H9 (cell line): Measurements from ENCODE around the gene PARD3. TPM values are rescaled to one million over a fixed set of nuclear protein-coding genes. Genes with fewer than 3 reads are reported as not detected.
A peak's percentile ranks its signal among the peaks of the same experiment; 100 is the strongest.

Experiments
- DNase-seq: peaks from one replicate; pipeline ENCODE4 v3.0.0-alpha.2; 2017
- H2AFZ ChIP-seq: one replicate; pipeline ENCODE4 v1.6.1; 2013; ENCODE audit warnings: mild to moderate bottlenecking, low read length, control low read depth, moderate library complexity
- H2AK5ac ChIP-seq: 2 replicates; pipeline ENCODE4 v1.6.1; 2013; ENCODE audit warnings: low read length, control low read depth, mixed read lengths; ENCODE audit not compliant: insufficient read length
- H2BK120ac ChIP-seq: one replicate; pipeline ENCODE4 v1.6.1; 2013; ENCODE audit warnings: low read depth, mild to moderate bottlenecking, low read length, control low read depth, inconsistent platforms; ENCODE audit not compliant: poor library complexity, severe bottlenecking
- H2BK12ac ChIP-seq: 2 replicates; pipeline ENCODE4 v1.6.1; 2013; ENCODE audit warnings: low read length, control low read depth, mixed read lengths, low read depth; ENCODE audit not compliant: insufficient read length
- H2BK15ac ChIP-seq: 2 replicates; pipeline ENCODE4 v1.6.1; 2013; ENCODE audit warnings: low read depth, low read length, control low read depth
- H2BK20ac ChIP-seq: one replicate; pipeline ENCODE4 v1.6.1; 2013; ENCODE audit warnings: low read depth, mild to moderate bottlenecking, low read length, control low read depth, inconsistent platforms; ENCODE audit not compliant: poor library complexity, severe bottlenecking
- H2BK5ac ChIP-seq: 2 replicates; pipeline ENCODE4 v1.6.1; 2013; ENCODE audit warnings: low read length, control low read depth, mixed read lengths; ENCODE audit not compliant: insufficient read length
- H3K14ac ChIP-seq: 2 replicates; pipeline ENCODE4 v1.6.1; 2013; ENCODE audit warnings: low read length, control low read depth; ENCODE audit not compliant: insufficient read depth
- H3K18ac ChIP-seq: 2 replicates; pipeline ENCODE4 v1.6.1; 2013; ENCODE audit warnings: low read depth, mild to moderate bottlenecking, mixed read lengths, low read length, control low read depth; ENCODE audit not compliant: insufficient read length
- H3K23ac ChIP-seq: 2 replicates; pipeline ENCODE4 v1.6.1; 2013; ENCODE audit warnings: low read length, control low read depth, mixed read lengths, low read depth; ENCODE audit not compliant: insufficient read length
- H3K23me2 ChIP-seq: 2 replicates; pipeline ENCODE4 v1.6.1; 2013; ENCODE audit warnings: low read depth, mild to moderate bottlenecking, mixed read lengths, low read length, control low read depth; ENCODE audit not compliant: insufficient read length, poor library complexity, severe bottlenecking
- H3K27ac ChIP-seq: 2 replicates; pipeline ENCODE4 v1.5.1; 2013; ENCODE audit warnings: low read length, control low read depth, mixed read lengths, low read depth; ENCODE audit not compliant: insufficient read length
- H3K27me3 ChIP-seq: 2 replicates; pipeline ENCODE4 v1.6.1; 2013; ENCODE audit warnings: low read length, control low read depth, inconsistent platforms; ENCODE audit not compliant: insufficient read depth
- H3K4ac ChIP-seq: 2 replicates; pipeline ENCODE4 v1.6.1; 2013; ENCODE audit warnings: low read depth, mild to moderate bottlenecking, control low read depth, inconsistent platforms, low read length, moderate library complexity
- H3K4me1 ChIP-seq: 2 replicates; pipeline ENCODE4 v1.6.1; 2013; ENCODE audit warnings: low read length, control low read depth, inconsistent platforms; ENCODE audit not compliant: insufficient read depth
- H3K4me2 ChIP-seq: 2 replicates; pipeline ENCODE4 v1.6.1; 2013; ENCODE audit warnings: low read length, control low read depth, mixed read lengths; ENCODE audit not compliant: insufficient read length, insufficient read depth
- H3K56ac ChIP-seq: 2 replicates; pipeline ENCODE4 v1.6.1; 2013; ENCODE audit warnings: low read depth, mild to moderate bottlenecking, mixed read lengths, low read length, control low read depth; ENCODE audit not compliant: insufficient read length
- H3K79me1 ChIP-seq: 2 replicates; pipeline ENCODE4 v1.6.1; 2013; ENCODE audit warnings: low read depth, mild to moderate bottlenecking, moderate library complexity, low read length, control low read depth, inconsistent platforms; ENCODE audit not compliant: insufficient read depth, poor library complexity, severe bottlenecking
- H3K79me2 ChIP-seq: 2 replicates; pipeline ENCODE4 v1.6.1; 2013; ENCODE audit warnings: low read length, control low read depth, inconsistent platforms; ENCODE audit not compliant: insufficient read depth
- H3K9ac ChIP-seq: 2 replicates; pipeline ENCODE4 v1.6.1; 2013; ENCODE audit warnings: low read length, control low read depth, mixed read lengths; ENCODE audit not compliant: insufficient read length; ENCODE audit errors: extremely low read depth
- H3K9me3 ChIP-seq: one replicate; pipeline ENCODE4 v1.6.1; 2013; ENCODE audit warnings: low read depth, low read length, inconsistent platforms; ENCODE audit not compliant: control insufficient read depth
- H3T11ph ChIP-seq: one replicate; pipeline ENCODE4 v1.6.1; 2013; ENCODE audit warnings: mild to moderate bottlenecking, low read length, control low read depth, inconsistent platforms
- H4K20me1 ChIP-seq: one replicate; pipeline ENCODE4 v1.6.1; 2013; ENCODE audit not compliant: control insufficient read depth, insufficient read length, insufficient read depth
- H4K5ac ChIP-seq: 2 replicates; pipeline ENCODE4 v1.6.1; 2013; ENCODE audit warnings: low read depth, mild to moderate bottlenecking, mixed read lengths, low read length, control low read depth; ENCODE audit not compliant: insufficient read length
- H4K8ac ChIP-seq: replicated peaks from 2 replicates; pipeline ENCODE4 v1.6.1; 2013; ENCODE audit warnings: low read length, control low read depth, mixed read lengths, low read depth; ENCODE audit not compliant: insufficient read length
- H4K91ac ChIP-seq: 2 replicates; pipeline ENCODE4 v1.6.1; 2013; ENCODE audit warnings: low read depth, mild to moderate bottlenecking, moderate library complexity, mixed read lengths, low read length, control low read depth; ENCODE audit not compliant: insufficient read length
- H3K27ac Mint-ChIP-seq, 3 experiments: 2 replicates in 2 of 3; 3 replicates in 1 of 3; pipeline ENCODE4 v1.8.0; 2020 to 2021; ENCODE audit warnings: mixed read lengths in 3 of 3, mild to moderate bottlenecking in 1 of 3, moderate library complexity in 1 of 3
- H3K27me3 Mint-ChIP-seq: 2 replicates; pipeline ENCODE4 v1.8.0; 2021; ENCODE audit warnings: low read depth, mild to moderate bottlenecking, moderate library complexity, mixed read lengths
- H3K36me3 Mint-ChIP-seq, 3 experiments: 2 replicates in 2 of 3; 3 replicates in 1 of 3; pipeline ENCODE4 v1.8.0; 2020 to 2021; ENCODE audit warnings: low read depth in 3 of 3, mixed read lengths in 3 of 3; ENCODE audit not compliant: insufficient read depth in 1 of 3
- H3K4me1 Mint-ChIP-seq, 2 experiments: 2 replicates each; pipeline ENCODE4 v1.8.0; 2020; ENCODE audit warnings: mixed read lengths in 2 of 2
- H3K4me3 Mint-ChIP-seq, 2 experiments: 2 replicates in 1 of 2; 3 replicates in 1 of 2; pipeline ENCODE4 v1.8.0; 2020 to 2021; ENCODE audit warnings: mild to moderate bottlenecking in 2 of 2, mixed read lengths in 2 of 2, moderate library complexity in 1 of 2
- H3K9me3 Mint-ChIP-seq, 2 experiments: 2 replicates in 1 of 2; 3 replicates in 1 of 2; pipeline ENCODE4 v1.8.0; 2020; ENCODE audit warnings: mild to moderate bottlenecking in 2 of 2, mixed read lengths in 2 of 2, moderate library complexity in 1 of 2
- WGBS: extraction: QIAGEN DNeasy Blood & Tissue Kit; methylation state at CpG from one replicate; pipeline ENCODE4 v1.1.7; 2013; ENCODE audit warnings: missing lambda C conversion rate, low lambda C conversion rate, mixed read lengths; ENCODE audit not compliant: insufficient read length; ENCODE audit errors: extremely low coverage; 5-methylcytosine and 5-hydroxymethylcytosine counted together
- total RNA-seq: library from RNA; stranded (reverse); gene quantifications from 2 replicates; pipeline ENCODE4 v1.2.1, GENCODE V29; 2021
- TF ChIP-seq, protein P1 (sequence below): fragments of 200-600 bp; sonication (generic); conservative IDR thresholded peaks from 3 replicates; pipeline ENCODE4 v1.8.0; 2021; ENCODE audit warnings: antibody characterized with exemption, mild to moderate bottlenecking

The PARD3 gene
- total RNA-seq, 1 experiment from 2014 or later: 44.7 TPM

DNA sequence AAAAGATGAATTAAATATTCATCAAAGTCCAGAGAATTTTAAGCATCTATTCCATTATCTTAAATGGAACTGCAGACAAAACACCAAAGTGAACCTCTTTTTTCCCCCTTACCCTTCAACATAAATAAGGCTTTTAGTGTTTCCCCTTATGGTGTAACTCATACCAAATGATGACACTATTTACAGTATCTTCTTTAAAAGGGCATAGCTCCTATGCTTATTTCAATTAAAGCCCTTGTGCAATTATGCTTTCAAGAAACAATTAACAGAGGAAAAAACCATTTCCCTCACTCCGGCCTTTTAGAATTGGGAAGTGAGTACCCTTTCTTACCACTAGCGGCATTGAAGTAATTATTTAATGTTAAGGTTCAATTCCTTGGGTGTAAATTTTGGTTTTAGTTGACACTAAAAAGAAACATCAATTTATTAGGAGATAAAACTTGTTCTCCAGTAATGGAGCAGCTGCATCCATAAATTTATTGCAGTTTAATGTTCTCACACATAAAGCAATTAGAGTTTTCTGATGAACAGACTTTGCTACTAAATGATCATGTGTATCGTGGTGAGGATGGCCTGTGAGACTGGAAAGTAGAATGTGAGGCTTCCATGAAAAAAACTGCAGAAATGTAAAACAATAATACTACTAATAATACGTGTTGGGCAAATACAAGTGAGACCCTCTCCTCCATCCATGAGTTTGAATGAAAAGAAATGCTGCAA is 661.3 kb downstream of the PARD3 start:
- Histone ChIP-seq H3T11ph (no peak overlapping the region), H2BK20ac (no peak overlapping the region), H3K4me2 (no peak overlapping the region), H4K5ac (no peak overlapping the region), H3K79me1 (no peaks in the 10 kb centered on the region), H2BK12ac (no peak overlapping the region), H3K27ac (no peak overlapping the region), H4K20me1 (no peaks in the 10 kb centered on the region), H3K23me2 (no peaks in the 10 kb centered on the region), H4K91ac (no peak overlapping the region), H4K8ac (no peak overlapping the region), H2BK120ac (no peak overlapping the region), H3K4ac (no peak overlapping the region), H3K4me1 (peaks cover 3% of the 10 kb centered on the region; the same call in 1 of the 2 replicates), H3K9me3 (no peaks in the 10 kb centered on the region), H2BK5ac (no peak overlapping the region), H2BK15ac (no peak overlapping the region), H3K14ac (no peak overlapping the region), H3K56ac (no peak overlapping the region), H3K18ac (no peak overlapping the region), H2AFZ (no peak overlapping the region), H3K79me2 (no peaks in the 10 kb centered on the region), H2AK5ac (no peak overlapping the region), H3K23ac (no peak overlapping the region), H3K9ac (no peak overlapping the region), H3K27me3 (no peaks in the 10 kb centered on the region)
- Mint-ChIP-seq H3K4me1 (peaks cover 7 to 12% of the 10 kb centered on the region in 2 experiments), H3K9me3 (no peaks in the 10 kb centered on the region), H3K36me3 (no peaks in the 10 kb centered on the region), H3K27me3 (no peaks in the 10 kb centered on the region), H3K27ac (peak overlapping the region in 1 of 3 experiments; percentile 14; a peak in 1 of 7 replicates), H3K4me3 (no peak overlapping the region)
- DNase-seq: no peak
- no CpG with 5 or more reads among the region's 4 CpGs for WGBS
- TF ChIP-seq, protein P1, sequence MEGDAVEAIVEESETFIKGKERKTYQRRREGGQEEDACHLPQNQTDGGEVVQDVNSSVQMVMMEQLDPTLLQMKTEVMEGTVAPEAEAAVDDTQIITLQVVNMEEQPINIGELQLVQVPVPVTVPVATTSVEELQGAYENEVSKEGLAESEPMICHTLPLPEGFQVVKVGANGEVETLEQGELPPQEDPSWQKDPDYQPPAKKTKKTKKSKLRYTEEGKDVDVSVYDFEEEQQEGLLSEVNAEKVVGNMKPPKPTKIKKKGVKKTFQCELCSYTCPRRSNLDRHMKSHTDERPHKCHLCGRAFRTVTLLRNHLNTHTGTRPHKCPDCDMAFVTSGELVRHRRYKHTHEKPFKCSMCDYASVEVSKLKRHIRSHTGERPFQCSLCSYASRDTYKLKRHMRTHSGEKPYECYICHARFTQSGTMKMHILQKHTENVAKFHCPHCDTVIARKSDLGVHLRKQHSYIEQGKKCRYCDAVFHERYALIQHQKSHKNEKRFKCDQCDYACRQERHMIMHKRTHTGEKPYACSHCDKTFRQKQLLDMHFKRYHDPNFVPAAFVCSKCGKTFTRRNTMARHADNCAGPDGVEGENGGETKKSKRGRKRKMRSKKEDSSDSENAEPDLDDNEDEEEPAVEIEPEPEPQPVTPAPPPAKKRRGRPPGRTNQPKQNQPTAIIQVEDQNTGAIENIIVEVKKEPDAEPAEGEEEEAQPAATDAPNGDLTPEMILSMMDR: no peak
